ENCODE data around the gene ORC3. TPM values are rescaled to one million over a fixed set of nuclear protein-coding genes. Genes with fewer than 3 reads are reported as not detected.
"Not testable (repeated sequence)": the region's sequence is repeated elsewhere in the genome, so short reads cannot be mapped to it uniquely, and the experiment has no call there.

The ORC3 gene
- total RNA-seq, 1 experiment from 2014 or later, result 52.9 TPM

DNA sequence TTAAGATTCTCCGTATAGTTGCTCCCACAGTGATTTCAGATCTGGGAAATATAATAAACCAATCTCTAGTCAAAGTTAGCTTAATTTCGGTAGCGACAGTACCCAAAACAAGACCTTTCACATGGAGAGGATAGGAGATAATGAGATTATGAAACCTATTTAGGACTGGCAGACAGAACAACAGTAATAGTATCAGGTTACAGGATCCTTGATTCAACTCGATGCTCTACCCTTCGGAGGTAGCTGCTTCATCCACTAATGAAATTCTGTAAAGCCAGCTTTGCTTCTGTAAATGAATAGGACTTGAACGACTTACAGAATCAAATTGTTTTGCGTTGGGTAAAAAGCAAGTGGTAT is 112.6 kb downstream of the ORC3 start:
- Histone ChIP-seq H2AK5ac (ENCODE audit: insufficient read length, low read length) (no peak overlapping the region), H4K20me1 (ENCODE audit: control insufficient read depth, insufficient read depth, insufficient read length) (no peaks in the 10 kb centered on the region), H3K23me2 (ENCODE audit: insufficient read length, low read depth, low read length, poor library complexity, severe bottlenecking) (peaks cover 3% of the 10 kb centered on the region), H3K18ac (ENCODE audit: insufficient read length, low read depth, low read length) (no peak overlapping the region), H3K4ac (ENCODE audit: low read depth, low read length) (no peak overlapping the region), H4K91ac (ENCODE audit: insufficient read length, low read depth, low read length) (no peak overlapping the region), H3K56ac (ENCODE audit: insufficient read length, low read depth, low read length) (no peak overlapping the region), H3K9me3 (ENCODE audit: control insufficient read depth, low read depth, low read length) (no peaks in the 10 kb centered on the region), H3K4me1 (ENCODE audit: insufficient read depth, low read length) (0 out of 2 replicates have a peak, but pooled peaks cover 2% of the 10 kb centered on the region), H4K8ac (replicated peaks; ENCODE audit: insufficient read length, low read depth, low read length) (no peak overlapping the region), H2AFZ (ENCODE audit: low read length) (no peak overlapping the region), H2BK5ac (ENCODE audit: insufficient read length, low read length) (no peak overlapping the region), H2BK20ac (ENCODE audit: low read depth, low read length, poor library complexity, severe bottlenecking) (no peak overlapping the region), H3K23ac (ENCODE audit: insufficient read length, low read depth, low read length) (no peak overlapping the region), H2BK120ac (ENCODE audit: low read depth, low read length, poor library complexity, severe bottlenecking) (no peak overlapping the region), H3K79me1 (ENCODE audit: insufficient read depth, low read depth, low read length, poor library complexity, severe bottlenecking) (no peaks in the 10 kb centered on the region), H3K9ac (ENCODE audit: extremely low read depth, insufficient read length, low read length) (peak overlapping the region; percentile 6), H3K27ac (ENCODE audit: insufficient read length, low read depth, low read length) (peak overlapping the region; percentile 96), H2BK15ac (ENCODE audit: low read depth, low read length) (no peak overlapping the region), H3K14ac (ENCODE audit: insufficient read depth, low read length) (no peak overlapping the region), H3K27me3 (ENCODE audit: insufficient read depth, low read length) (no peaks in the 10 kb centered on the region), H4K5ac (ENCODE audit: insufficient read length, low read depth, low read length) (no peak overlapping the region), H3K4me2 (ENCODE audit: insufficient read depth, insufficient read length, low read length) (peak overlapping the region; percentile 54), H3T11ph (ENCODE audit: low read length) (no peak overlapping the region), H2BK12ac (ENCODE audit: insufficient read length, low read depth, low read length) (no peak overlapping the region), H3K79me2 (ENCODE audit: insufficient read depth, low read length) (peaks cover 33% of the 10 kb centered on the region)
- TF ChIP-seq, protein P1, sequence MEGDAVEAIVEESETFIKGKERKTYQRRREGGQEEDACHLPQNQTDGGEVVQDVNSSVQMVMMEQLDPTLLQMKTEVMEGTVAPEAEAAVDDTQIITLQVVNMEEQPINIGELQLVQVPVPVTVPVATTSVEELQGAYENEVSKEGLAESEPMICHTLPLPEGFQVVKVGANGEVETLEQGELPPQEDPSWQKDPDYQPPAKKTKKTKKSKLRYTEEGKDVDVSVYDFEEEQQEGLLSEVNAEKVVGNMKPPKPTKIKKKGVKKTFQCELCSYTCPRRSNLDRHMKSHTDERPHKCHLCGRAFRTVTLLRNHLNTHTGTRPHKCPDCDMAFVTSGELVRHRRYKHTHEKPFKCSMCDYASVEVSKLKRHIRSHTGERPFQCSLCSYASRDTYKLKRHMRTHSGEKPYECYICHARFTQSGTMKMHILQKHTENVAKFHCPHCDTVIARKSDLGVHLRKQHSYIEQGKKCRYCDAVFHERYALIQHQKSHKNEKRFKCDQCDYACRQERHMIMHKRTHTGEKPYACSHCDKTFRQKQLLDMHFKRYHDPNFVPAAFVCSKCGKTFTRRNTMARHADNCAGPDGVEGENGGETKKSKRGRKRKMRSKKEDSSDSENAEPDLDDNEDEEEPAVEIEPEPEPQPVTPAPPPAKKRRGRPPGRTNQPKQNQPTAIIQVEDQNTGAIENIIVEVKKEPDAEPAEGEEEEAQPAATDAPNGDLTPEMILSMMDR (conservative IDR thresholded peaks at IDR 0.05), result no peak
- H3K4me3 Mint-ChIP-seq, result peak overlapping the region; percentile 87 to 99
- no CpG with 5 or more reads among the region's 7 CpGs for WGBS (ENCODE audit: extremely low coverage, insufficient read length, low lambda C conversion rate)
- no peak for DNase-seq
- peak overlapping the region; percentile 92 to 100 (median 99) for H3K27ac Mint-ChIP-seq
- H3K9me3 Mint-ChIP-seq, result no peaks in the 10 kb centered on the region; a peak in 3 of 5 replicates
- no peaks in the 10 kb centered on the region for H3K27me3 Mint-ChIP-seq (ENCODE audit: low read depth)
- H3K36me3 Mint-ChIP-seq (ENCODE audit: insufficient read depth in 1 of 3, low read depth in 3 of 3), result peaks cover 14 to 17% (median 16%) of the 10 kb centered on the region in 3 experiments; a peak in 6 of 7 replicates
- H3K4me1 Mint-ChIP-seq, result peaks cover 16 to 27% of the 10 kb centered on the region in 2 experiments

- not testable (repeated sequence) for H3K4ac ChIP-seq (ENCODE audit: low read depth, low read length); H3K56ac ChIP-seq (ENCODE audit: insufficient read length, low read depth, low read length); H2BK12ac ChIP-seq (ENCODE audit: insufficient read length, low read depth, low read length); H4K8ac ChIP-seq (replicated peaks; ENCODE audit: insufficient read length, low read depth, low read length); H4K5ac ChIP-seq (ENCODE audit: insufficient read length, low read depth, low read length); H2BK15ac ChIP-seq (ENCODE audit: low read depth, low read length); H3K23ac ChIP-seq (ENCODE audit: insufficient read length, low read depth, low read length); H3K9me3 Mint-ChIP-seq; H3K79me1 ChIP-seq (ENCODE audit: insufficient read depth, low read depth, low read length, poor library complexity, severe bottlenecking); H3K9ac ChIP-seq (ENCODE audit: extremely low read depth, insufficient read length, low read length); H3K23me2 ChIP-seq (ENCODE audit: insufficient read length, low read depth, low read length, poor library complexity, severe bottlenecking); H3K4me1 ChIP-seq (ENCODE audit: insufficient read depth, low read length); H3K27me3 Mint-ChIP-seq (ENCODE audit: low read depth); H3K18ac ChIP-seq (ENCODE audit: insufficient read length, low read depth, low read length); H3K27me3 ChIP-seq (ENCODE audit: insufficient read depth, low read length); H2BK5ac ChIP-seq (ENCODE audit: insufficient read length, low read length); H3K14ac ChIP-seq (ENCODE audit: insufficient read depth, low read length); H2AK5ac ChIP-seq (ENCODE audit: insufficient read length, low read length); H4K91ac ChIP-seq (ENCODE audit: insufficient read length, low read depth, low read length); H4K20me1 ChIP-seq (ENCODE audit: control insufficient read depth, insufficient read depth, insufficient read length); H3K9me3 ChIP-seq (ENCODE audit: control insufficient read depth, low read depth, low read length); H2BK120ac ChIP-seq (ENCODE audit: low read depth, low read length, poor library complexity, severe bottlenecking); H2BK20ac ChIP-seq (ENCODE audit: low read depth, low read length, poor library complexity, severe bottlenecking); H3T11ph ChIP-seq (ENCODE audit: low read length); H2AFZ ChIP-seq (ENCODE audit: low read length); DNase-seq
- Mint-ChIP-seq H3K4me3 (peak overlapping the region; percentile 87 to 99), H3K36me3 (ENCODE audit: insufficient read depth in 1 of 3, low read depth in 3 of 3) (peaks cover 13 to 17% (median 16%) of the 10 kb centered on the region in 3 experiments; a peak in 6 of 7 replicates), H3K4me1 (peaks cover 12 to 22% of the 10 kb centered on the region in 2 experiments), H3K27ac (peak overlapping the region; percentile 92 to 100 (median 99))
- Histone ChIP-seq H3K4me2 (ENCODE audit: insufficient read depth, insufficient read length, low read length) (peak overlapping the region; percentile 54), H3K27ac (ENCODE audit: insufficient read length, low read depth, low read length) (peak overlapping the region; percentile 96), H3K79me2 (ENCODE audit: insufficient read depth, low read length) (peaks cover 28% of the 10 kb centered on the region)
- no CpG with 5 or more reads among the region's 19 CpGs for WGBS (ENCODE audit: extremely low coverage, insufficient read length, low lambda C conversion rate)
Observed at GRCh38 chr6:87703039-87703438, 113.1 kb downstream of the ORC3 start.
